HepG2 (cell line): ENCODE results near the gene KRTAP17-1.

ENCODE experiments used
- ARID2 ChIP-seq: sonication (generic); formaldehyde crosslinking; IDR thresholded peaks from 2 replicates; pipeline ENCODE4 v1.8.1; 2022; ENCODE audit warnings: mild to moderate bottlenecking, missing genetic modification reagents, borderline replicate concordance
- EZH2 ChIP-seq: conservative IDR thresholded peaks from 2 replicates; pipeline ENCODE4 v1.6.1; 2012; ENCODE audit warnings: mild to moderate bottlenecking, low read depth, low read length, moderate library complexity
- GABPA ChIP-seq, 2 experiments: IDR thresholded peaks; 2 replicates each; pipeline ENCODE4 v1.6.1; 2011 to 2016; ENCODE audit warnings: low read depth in 2 of 2, low read length in 1 of 2, missing biosample characterization in 1 of 2, missing genetic modification characterization in 1 of 2
- GPN1 ChIP-seq: sonication (generic); formaldehyde crosslinking; IDR thresholded peaks from 2 replicates; pipeline ENCODE4 v1.5.1; 2020; ENCODE audit warnings: missing genetic modification reagents, borderline replicate concordance
- NFRKB ChIP-seq: fragments of 450-650 bp; IDR thresholded peaks from 2 replicates; pipeline ENCODE4 v1.6.1; 2017
- NR2F6 ChIP-seq, 2 experiments: IDR thresholded peaks; 2 replicates each; pipeline ENCODE4 v1.6.1; 2016; ENCODE audit warnings: antibody characterized with exemption in 1 of 2, mild to moderate bottlenecking in 1 of 2
- PCBP1 ChIP-seq: fragments of 200-400 bp; formaldehyde crosslinking; IDR thresholded peaks from 2 replicates; pipeline ENCODE4 v1.6.1; 2017; ENCODE audit warnings: mild to moderate bottlenecking, low read depth, low read length, borderline replicate concordance
- SIX1 ChIP-seq: sonication (generic); formaldehyde crosslinking; IDR thresholded peaks from 2 replicates; pipeline ENCODE4 v1.4.0; 2020; ENCODE audit warnings: missing genetic modification reagents, borderline replicate concordance
- ZNF143 ChIP-seq: sonication (generic); formaldehyde crosslinking; IDR thresholded peaks from 2 replicates; pipeline ENCODE4 v1.4.0; 2020; ENCODE audit warnings: missing genetic modification reagents
- ZNF598 ChIP-seq: sonication (generic); formaldehyde crosslinking; IDR thresholded peaks from 2 replicates; pipeline ENCODE4 v1.5.1; 2020; ENCODE audit warnings: mild to moderate bottlenecking, missing genetic modification reagents, borderline replicate concordance
- TF ChIP-seq, protein P1 (sequence below): IDR thresholded peaks from 2 replicates; pipeline ENCODE4 v1.6.1; 2016; ENCODE audit warnings: low read depth, borderline replicate concordance
- TF ChIP-seq, protein P2 (sequence below): sonication (generic); formaldehyde crosslinking; IDR thresholded peaks from 2 replicates; pipeline ENCODE4 v1.5.0; 2020; ENCODE audit warnings: mild to moderate bottlenecking, missing genetic modification reagents, moderate library complexity
- TF ChIP-seq, protein P3 (sequence below): sonication (generic); formaldehyde crosslinking; IDR thresholded peaks from 2 replicates; pipeline ENCODE4 v1.4.0; 2020; ENCODE audit warnings: mild to moderate bottlenecking, missing genetic modification reagents

DNA sequence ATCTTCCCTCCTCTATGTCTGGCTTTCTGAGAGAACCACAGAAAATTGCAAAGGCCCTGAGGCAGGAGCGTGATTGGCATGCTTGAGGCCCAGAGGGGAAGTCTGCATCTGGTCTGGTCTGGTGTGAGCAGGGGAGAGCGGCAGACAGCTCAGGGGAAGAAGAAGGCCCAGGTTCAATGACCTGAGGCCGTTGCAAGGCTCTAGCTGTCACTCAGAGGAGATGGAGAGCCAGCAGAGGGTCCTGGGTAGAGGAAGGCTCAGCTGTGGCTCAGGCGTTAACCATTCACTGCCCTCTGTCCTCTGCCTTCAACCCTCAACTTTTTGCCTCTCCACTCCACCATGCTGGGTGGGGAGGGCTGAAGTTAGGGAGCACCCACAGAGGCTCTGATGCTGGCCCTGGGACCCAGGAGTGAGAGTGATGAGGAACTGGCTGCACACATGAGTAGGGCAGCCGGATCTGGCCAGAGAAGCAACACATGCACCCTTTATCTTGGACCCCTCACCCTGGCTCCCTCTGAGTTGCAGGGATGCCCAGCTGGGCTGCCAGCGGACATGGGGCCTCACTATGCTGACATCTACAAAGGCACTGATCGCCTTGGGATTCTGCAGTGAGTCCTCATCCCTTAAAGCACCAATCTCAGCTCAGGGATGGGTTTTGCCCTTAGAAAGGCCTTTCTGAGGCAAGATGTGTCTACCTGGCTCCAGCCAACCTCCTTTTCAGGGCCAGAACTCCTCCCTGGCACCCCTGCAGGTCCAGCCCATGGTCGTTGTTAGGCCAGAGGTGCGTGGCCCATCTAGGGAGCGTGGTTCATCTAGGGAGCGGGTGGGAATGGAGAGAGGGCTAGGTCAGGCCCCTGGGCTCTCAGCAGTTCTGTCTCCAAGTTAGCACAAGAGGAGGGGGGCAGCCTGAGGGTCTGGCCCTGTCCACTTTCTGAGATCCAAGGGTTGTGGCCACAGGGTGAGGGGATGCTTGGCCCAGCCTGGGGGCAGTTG is 7.7 kb upstream of the KRTAP17-1 start:
- TF ChIP-seq EZH2 (no peak), GPN1 (CRISPR knock-in tag) (no peak), SIX1 (CRISPR knock-in tag) (no peak), NR2F6 (IDR thresholded peaks at IDR 0.05) (no peak), NR2F6 (CRISPR knock-in tag; IDR thresholded peaks at IDR 0.05) (no peak), ZNF143 (CRISPR knock-in tag) (no peak), GABPA (IDR thresholded peaks at IDR 0.05; ENCODE audit: low read depth, low read length) (no peak), GABPA (CRISPR knock-in tag; IDR thresholded peaks at IDR 0.05; ENCODE audit: low read depth) (no peak), PCBP1 (no peak), NFRKB (no peak), ZNF598 (CRISPR knock-in tag) (no peak), ARID2 (no peak)
- TF ChIP-seq, protein P1, sequence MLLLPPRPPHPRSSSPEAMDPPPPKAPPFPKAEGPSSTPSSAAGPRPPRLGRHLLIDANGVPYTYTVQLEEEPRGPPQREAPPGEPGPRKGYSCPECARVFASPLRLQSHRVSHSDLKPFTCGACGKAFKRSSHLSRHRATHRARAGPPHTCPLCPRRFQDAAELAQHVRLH: no peak
- TF ChIP-seq, protein P2, sequence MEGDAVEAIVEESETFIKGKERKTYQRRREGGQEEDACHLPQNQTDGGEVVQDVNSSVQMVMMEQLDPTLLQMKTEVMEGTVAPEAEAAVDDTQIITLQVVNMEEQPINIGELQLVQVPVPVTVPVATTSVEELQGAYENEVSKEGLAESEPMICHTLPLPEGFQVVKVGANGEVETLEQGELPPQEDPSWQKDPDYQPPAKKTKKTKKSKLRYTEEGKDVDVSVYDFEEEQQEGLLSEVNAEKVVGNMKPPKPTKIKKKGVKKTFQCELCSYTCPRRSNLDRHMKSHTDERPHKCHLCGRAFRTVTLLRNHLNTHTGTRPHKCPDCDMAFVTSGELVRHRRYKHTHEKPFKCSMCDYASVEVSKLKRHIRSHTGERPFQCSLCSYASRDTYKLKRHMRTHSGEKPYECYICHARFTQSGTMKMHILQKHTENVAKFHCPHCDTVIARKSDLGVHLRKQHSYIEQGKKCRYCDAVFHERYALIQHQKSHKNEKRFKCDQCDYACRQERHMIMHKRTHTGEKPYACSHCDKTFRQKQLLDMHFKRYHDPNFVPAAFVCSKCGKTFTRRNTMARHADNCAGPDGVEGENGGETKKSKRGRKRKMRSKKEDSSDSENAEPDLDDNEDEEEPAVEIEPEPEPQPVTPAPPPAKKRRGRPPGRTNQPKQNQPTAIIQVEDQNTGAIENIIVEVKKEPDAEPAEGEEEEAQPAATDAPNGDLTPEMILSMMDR (CRISPR knock-in tag): no peak
- TF ChIP-seq, protein P3, sequence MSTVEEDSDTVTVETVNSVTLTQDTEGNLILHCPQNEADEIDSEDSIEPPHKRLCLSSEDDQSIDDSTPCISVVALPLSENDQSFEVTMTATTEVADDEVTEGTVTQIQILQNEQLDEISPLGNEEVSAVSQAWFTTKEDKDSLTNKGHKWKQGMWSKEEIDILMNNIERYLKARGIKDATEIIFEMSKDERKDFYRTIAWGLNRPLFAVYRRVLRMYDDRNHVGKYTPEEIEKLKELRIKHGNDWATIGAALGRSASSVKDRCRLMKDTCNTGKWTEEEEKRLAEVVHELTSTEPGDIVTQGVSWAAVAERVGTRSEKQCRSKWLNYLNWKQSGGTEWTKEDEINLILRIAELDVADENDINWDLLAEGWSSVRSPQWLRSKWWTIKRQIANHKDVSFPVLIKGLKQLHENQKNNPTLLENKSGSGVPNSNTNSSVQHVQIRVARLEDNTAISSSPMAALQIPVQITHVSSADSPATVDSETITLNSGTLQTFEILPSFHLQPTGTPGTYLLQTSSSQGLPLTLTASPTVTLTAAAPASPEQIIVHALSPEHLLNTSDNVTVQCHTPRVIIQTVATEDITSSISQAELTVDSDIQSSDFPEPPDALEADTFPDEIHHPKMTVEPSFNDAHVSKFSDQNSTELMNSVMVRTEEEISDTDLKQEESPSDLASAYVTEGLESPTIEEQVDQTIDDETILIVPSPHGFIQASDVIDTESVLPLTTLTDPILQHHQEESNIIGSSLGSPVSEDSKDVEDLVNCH (CRISPR knock-in tag): no peak
